Islet of Langerhans (tissue), 1 donor: ENCODE results near the gene SCGN.

Source experiments
- FAIRE-seq: peaks from one replicate; lab custom pipeline; 2011; peaks lifted over from hg19 to GRCh38; lab: Jason Lieb, UNC

The SCGN gene, protein sequence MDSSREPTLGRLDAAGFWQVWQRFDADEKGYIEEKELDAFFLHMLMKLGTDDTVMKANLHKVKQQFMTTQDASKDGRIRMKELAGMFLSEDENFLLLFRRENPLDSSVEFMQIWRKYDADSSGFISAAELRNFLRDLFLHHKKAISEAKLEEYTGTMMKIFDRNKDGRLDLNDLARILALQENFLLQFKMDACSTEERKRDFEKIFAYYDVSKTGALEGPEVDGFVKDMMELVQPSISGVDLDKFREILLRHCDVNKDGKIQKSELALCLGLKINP

DNA sequence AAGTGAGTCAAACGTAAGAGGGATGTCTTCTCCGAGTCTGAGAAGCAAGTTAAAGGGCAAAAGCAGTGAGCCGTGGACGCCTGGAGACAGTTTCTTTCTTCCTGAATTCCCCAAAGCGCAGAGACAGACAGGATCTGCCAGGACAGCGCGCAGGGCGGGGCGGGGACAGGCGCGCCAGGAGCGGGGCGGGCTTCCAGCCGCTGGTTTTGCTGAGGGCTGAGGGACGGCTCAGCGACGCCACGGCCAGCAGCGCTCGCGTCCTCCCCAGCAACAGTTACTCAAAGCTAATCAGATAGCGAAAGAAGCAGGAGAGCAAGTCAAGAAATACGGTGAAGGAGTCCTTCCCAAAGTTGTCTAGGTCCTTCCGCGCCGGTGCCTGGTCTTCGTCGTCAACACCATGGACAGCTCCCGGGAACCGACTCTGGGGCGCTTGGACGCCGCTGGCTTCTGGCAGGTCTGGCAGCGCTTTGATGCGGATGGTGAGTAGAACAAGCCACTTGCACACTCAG is at the start of gene SCGN:
SCGN (plus strand) TSS at position 209 of the 509 bp plus-strand sequence; CDS start at position 398, 189 bp downstream.
- no peak for FAIRE-seq

DNA sequence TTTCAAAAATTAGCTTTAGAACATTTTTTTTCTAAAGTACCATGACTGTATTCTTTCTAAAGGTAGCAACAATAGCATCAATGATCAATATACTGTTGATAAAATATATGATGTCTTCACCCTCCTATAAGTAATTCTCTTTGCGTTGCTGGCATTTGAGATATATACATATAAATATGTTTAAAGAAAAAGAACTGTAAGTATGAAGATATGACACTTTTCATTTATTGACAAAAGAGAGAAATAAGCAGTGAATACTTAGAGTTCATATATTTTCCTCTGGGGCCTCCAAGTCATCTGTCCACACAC is 49.4 kb upstream of the SCGN start:
- no peak for FAIRE-seq

GRCh38 chr6:25603251-25603650 is 48.8 kb upstream of the SCGN start:
- FAIRE-seq: no peak

DNA sequence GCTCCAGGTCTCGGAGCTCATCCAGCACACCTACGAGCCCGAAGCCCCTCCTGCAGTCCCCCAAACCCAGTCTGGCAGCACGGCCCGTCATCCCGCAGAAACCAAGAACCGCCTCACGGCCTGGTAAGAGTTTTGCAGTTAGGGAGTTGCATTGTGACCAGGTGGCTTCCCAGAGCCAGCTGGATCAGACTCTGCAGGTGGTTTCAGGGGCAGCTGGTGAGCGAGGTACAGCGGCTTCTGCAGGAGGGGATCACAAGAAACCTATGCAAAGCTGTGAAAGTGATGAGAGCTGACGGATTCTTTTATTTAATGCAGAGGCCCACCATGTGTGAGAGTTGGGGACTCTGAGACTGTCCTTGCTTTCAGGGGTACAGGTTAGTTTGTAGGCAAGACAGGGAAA is 45.9 kb upstream of the SCGN start:
- no peak for FAIRE-seq

DNA sequence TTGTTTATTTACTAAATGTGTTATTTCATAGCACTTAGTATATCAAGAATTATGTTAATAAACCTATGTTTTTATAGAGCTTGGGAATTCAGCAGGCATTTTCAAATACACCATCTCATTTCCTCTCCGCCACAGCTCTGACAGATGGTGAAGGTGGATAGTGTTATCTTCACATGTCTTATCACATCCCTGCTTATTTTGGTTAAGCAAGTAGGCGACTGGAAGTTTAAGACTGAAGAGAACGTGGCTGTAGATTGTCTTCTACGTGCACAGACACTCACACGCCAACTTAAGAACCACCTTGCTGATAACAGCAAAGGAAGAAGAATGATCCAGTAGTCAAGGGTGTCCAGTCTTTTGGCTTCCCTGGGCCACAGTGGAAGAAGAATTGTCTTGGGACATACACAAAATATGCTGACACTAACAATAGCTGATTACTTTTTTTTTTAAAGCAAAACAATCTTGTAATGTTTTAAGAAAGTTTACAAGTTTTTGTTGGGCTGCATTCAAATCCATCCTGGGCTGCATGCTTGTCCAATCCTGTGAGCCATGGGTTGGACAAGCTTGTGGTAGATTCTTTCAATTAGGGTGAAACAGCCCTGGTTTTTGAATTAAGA is 43.3 kb upstream of the SCGN start:
- FAIRE-seq: no peak

DNA sequence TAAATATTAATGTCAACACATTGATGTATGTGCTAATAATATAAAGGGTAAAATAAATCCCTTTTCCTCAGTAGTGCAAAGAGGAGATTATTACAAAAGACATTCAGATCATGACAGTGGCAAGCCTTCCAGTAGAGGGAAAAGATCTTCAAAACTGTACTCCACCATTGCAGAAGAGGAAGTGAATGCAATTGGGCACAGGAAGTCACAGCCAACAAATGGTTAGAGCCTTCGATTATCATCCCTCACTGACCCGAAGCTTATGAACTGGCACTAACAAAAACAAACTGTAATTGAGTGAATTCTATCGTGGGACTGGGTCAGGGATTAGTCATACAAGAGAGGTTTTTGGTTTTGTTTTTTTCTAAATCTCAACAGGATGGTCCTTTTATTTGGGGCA is 39.3 kb upstream of the SCGN start:
- no peak for FAIRE-seq

DNA sequence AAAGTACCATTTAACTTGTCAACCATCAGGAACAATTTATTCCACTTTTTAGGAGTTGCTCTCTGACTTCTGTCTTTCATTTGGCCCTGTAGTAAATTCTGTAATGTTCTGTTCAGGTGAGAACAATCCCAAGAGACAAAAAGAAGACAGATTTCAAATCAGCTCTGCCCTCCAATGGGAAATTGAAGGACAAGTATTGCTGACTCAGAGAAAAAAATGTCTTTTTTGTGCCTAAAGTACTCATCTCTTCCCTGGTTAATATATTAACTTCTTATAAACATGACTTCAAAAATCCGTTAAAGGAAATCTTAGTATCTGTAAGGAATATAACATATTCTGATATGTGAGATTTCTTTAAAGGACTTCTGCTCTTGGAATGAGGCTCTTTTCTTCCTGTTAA is 38.6 kb upstream of the SCGN start:
- FAIRE-seq: no peak

DNA sequence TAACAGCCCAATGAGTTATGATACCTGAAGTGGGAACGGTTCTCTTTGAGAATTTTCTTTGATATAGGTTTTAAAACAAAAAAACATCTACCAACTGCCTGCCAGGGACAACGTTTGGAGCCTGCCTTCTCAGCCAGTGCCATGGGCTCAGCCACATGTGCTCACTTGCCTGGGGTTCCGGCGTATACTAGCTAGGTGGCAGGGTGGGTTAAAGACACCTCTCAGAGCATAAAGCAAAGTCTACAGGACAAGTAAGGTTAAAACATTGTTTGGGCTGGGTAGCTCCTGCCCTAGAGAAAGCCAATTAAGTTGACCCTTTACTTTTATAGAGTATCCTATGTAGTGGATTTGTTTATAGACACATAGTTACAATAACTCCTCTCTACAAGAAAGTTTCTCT is 38.0 kb upstream of the SCGN start:
- FAIRE-seq: no peak

GRCh38 chr6:25615471-25615870 is 36.5 kb upstream of the SCGN start:
- no peak for FAIRE-seq

- no peak for FAIRE-seq
Measured at GRCh38 chr6:25617997-25618396, 34.0 kb upstream of the SCGN start.

- no peak for FAIRE-seq
Measured at GRCh38 chr6:25619217-25619616, 32.8 kb upstream of the SCGN start.

- FAIRE-seq: no peak
Measured at GRCh38 chr6:25620391-25620790, 31.6 kb upstream of the SCGN start.

DNA sequence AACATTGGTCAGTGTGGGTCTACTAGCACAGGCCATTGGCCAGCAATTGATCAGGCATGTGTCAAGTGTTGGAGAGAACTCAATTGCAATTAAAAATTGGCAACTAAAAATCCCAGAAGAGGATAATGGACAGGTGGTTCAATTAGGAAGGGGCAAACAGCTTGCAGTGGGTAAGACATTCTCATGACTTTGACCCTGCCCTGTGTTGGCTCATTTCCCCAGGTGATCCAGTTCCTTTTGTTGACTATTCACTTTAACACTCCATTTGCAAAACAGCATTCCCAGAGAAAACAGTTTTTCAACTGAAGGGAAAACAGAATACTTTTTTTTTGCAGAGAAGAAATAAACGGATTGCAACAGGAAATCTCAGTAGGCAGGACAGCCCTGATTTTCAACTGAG is 28.9 kb upstream of the SCGN start:
- no peak for FAIRE-seq

DNA sequence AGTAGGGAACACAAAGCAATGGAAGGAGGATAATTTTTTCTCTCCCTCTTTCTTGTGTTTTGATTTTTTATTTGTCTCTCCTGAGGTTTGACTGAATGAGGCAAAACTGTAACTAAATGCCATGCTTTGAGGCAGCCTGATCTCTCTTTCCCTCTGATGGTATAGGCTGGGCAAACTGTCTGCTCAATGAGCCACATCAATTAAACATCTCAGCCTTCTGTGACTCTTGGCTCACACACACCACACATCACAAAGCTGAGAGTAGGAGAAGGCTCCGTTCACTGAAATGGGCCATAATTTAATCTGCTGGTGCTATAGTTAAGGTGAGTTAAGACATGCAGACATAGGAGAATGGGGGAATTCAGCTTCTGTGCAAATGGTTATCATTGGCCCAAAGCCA is 28.1 kb upstream of the SCGN start:
- FAIRE-seq: no peak

DNA sequence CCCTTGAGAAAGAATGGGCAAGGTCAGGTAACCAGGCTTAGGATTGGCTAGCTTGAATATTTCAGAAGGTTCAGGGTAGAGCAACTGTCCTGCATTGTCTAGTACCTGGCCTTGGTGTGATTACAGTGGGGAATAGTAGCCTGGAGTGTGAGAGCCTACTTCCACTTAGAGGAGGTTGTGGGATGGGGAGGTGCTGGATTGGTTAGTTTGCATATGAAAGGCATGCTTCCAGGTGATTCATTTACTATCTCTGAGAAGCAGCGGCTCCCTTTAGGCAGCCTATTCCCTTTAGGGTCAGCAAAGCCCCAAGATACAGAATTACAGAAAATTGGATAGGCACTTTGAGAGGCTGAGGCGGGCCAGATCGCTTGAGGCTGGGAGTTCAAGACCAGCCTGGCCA is 25.0 kb upstream of the SCGN start:
- no peak for FAIRE-seq

DNA sequence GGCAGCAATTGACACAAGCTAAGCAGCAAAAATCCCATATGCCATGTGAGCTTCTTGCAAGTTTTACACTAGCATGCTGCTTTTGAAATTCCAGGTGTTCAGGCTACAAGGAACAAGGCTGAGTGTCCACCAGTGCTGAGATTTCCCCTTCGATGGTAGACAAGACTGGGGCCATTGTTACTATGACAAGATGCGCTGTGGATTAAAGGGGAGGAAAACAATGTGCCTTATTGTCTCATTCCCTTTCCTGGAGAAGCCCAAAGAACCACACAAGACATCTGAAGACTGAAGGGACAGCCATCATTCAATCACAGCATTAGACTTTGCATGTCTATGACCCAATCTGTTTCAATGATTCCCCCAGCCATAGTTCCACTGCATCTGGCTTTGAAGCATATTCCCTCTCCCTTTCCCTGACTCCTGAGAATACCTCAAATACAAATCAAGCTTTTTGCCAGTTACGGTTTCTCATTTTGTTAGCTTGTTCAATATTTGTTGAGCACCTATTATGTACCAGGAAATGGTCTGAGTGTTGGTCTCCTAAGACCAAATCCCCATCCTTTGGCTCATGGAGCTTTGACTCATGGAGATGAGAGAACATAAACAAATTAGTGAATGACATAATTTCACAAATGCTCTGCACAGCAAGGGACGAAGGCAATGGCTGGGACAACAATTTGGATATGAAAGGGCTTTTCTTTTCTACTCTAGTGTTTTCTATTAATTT is 23.4 kb upstream of the SCGN start:
- FAIRE-seq: peak; percentile 60

GRCh38 chr6:25629198-25629576 is 22.8 kb upstream of the SCGN start:
- no peak for FAIRE-seq

- peak; percentile 13 for FAIRE-seq
Measured at GRCh38 chr6:25630508-25631278, 21.3 kb upstream of the SCGN start.

GRCh38 chr6:25635886-25636317 is 16.1 kb upstream of the SCGN start:
- FAIRE-seq: no peak

- FAIRE-seq: no peak
Measured at GRCh38 chr6:25637211-25637610, 14.8 kb upstream of the SCGN start.

DNA sequence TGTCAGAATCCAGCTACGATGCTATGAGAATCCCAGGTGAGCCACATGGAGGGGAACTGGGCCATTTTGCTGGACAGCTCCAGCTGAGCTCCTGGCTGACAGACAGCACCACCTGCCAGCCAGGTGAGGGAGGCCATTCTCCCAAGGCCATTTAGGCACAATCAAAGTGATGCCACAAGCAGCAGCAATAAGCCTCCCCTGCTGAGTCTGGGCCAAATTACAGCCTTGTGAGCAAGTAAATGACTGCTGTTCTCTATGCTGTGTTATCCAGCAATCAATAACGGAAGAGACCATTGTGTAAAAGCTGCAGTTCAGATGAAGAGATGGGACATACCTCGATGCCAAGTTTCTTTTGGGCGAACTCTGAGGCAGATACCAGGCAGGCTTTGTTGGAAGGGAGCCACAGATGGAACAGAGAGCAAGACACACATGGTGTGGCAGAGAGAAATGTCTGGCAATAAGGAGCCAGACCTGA is 14.0 kb upstream of the SCGN start:
- FAIRE-seq: no peak

- no peak for FAIRE-seq
Measured at GRCh38 chr6:25639653-25640052, 12.4 kb upstream of the SCGN start.

- no peak for FAIRE-seq
Measured at GRCh38 chr6:25640446-25640845, 11.6 kb upstream of the SCGN start.
